ENCODE results near the gene NR2C2. TPM values are rescaled to one million over a fixed set of nuclear protein-coding genes. Genes with fewer than 3 reads are reported as not detected.

NR2C2 gene
- total RNA-seq, 4 donors from 2014 or later = 55.6 to 84.3 (median 69.1) TPM

DNA sequence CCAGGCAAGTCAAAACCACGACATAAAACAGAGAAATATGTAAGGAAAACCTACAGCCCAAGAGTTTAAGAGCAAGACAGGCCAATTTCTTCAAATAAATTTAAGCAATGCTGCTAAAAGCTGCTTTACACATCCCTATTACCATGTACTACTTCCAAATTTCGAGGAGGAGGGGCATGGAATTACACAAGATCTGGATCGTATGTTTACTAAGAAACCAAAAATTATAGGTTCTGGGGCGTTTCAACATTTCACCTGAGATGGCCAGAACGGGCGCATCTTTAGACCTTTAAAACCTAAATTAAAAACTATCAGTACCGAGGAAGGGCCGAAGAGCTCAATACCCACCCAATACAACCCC lies 664 bp upstream of the NR2C2 start:
- TF ChIP-seq POLR2A (IDR thresholded peaks at IDR 0.05) = no peak
- TF ChIP-seq, protein P1, sequence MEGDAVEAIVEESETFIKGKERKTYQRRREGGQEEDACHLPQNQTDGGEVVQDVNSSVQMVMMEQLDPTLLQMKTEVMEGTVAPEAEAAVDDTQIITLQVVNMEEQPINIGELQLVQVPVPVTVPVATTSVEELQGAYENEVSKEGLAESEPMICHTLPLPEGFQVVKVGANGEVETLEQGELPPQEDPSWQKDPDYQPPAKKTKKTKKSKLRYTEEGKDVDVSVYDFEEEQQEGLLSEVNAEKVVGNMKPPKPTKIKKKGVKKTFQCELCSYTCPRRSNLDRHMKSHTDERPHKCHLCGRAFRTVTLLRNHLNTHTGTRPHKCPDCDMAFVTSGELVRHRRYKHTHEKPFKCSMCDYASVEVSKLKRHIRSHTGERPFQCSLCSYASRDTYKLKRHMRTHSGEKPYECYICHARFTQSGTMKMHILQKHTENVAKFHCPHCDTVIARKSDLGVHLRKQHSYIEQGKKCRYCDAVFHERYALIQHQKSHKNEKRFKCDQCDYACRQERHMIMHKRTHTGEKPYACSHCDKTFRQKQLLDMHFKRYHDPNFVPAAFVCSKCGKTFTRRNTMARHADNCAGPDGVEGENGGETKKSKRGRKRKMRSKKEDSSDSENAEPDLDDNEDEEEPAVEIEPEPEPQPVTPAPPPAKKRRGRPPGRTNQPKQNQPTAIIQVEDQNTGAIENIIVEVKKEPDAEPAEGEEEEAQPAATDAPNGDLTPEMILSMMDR (IDR thresholded peaks at IDR 0.05) = no peak
- peak overlapping the region; percentile 81 to 100 (median 92) for H3K4me3 ChIP-seq
- H3K9me3 ChIP-seq = no peaks in the 10 kb centered on the region
- DNase-seq = no peak
- H3K4me1 ChIP-seq = peaks cover 0 to 46% (median 8%) of the 10 kb centered on the region in 4 donors
- peaks cover 0 to 20% (median 0%) of the 10 kb centered on the region in 3 donors for H3K36me3 ChIP-seq
- H3K27ac ChIP-seq = peak overlapping the region; percentile 98 to 100 (median 99)
- no peaks in the 10 kb centered on the region for H3K27me3 ChIP-seq

DNA sequence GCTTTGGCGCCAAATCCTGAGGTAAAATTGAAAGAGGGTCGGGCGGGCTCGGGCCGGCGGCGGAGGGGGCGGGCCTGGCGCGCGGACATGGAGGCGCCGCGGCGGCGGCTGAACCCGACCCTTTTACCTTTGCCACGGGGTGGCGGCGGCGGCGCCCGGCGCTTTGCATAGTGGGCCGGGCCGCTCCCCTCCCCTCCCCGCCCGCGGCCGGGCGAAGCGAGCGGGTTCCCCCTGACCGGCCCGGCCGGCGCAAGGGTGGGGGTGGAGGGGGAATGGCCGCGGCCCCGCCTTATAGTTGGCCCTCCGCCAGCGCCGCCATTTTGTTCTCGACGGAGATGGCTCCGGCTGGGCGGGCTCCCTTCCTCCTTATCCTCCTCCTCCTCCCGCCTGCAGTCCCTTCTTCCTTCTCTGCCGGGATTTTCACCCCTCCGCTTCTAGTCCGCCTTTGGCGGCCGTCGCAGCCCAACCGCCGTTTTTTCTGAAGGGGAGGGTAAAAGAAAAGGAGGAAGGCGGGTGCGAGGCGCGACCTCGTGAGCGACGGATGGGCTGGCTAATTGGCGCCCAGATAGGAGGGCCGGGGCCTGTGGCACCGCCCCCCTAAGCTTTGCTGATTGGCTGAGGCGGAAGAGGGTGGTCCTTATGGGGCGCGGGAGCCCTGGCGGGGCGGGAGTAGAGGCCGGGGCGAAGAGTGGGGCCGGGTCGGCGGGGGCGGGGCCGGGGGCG lies 664 bp downstream of the NR2C2 start:
- Histone ChIP-seq H3K36me3 (peaks cover 0 to 20% (median 0%) of the 10 kb centered on the region in 3 donors), H3K27ac (peak overlapping the region; percentile 98 to 100 (median 99)), H3K4me3 (peak overlapping the region; percentile 81 to 100 (median 92)), H3K9me3 (no peaks in the 10 kb centered on the region), H3K4me1 (peaks cover 0 to 44% (median 8%) of the 10 kb centered on the region in 4 donors), H3K27me3 (no peaks in the 10 kb centered on the region)
- TF ChIP-seq, protein P1 (IDR thresholded peaks at IDR 0.05) = peak in 1 of 6 experiments; percentile 8
- TF ChIP-seq POLR2A (IDR thresholded peaks at IDR 0.05) = peak in 1 of 2 donors; percentile 14
- peak; percentile 95 to 99 (median 98) for DNase-seq

DNA sequence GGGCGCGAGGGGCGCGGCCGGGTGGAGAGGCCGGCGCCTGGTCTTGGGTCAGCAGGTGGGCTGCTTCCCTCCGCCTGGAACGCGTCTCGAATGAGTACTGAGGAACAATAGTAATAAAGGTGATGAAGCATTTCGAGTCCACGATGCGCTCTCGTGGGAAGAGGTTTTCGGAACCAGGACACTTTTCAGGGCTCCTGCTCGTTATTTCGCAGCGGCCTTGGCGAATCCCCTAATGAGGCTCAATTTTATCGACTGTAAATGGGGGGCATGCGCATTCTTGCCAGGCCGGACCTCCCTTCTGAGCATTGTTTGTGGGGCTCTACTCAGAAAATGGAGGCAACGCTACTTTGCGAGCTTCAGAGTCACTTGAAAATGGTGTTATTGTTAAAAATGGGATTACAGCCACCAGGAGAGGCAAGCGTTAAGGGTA lies 1.2 kb downstream of the NR2C2 start:
- H3K4me3 ChIP-seq = peak overlapping the region; percentile 81 to 100 (median 92)
- H3K27me3 ChIP-seq = no peaks in the 10 kb centered on the region
- peak in 1 of 2 donors; percentile 16 for TF ChIP-seq POLR2A (IDR thresholded peaks at IDR 0.05)
- TF ChIP-seq, protein P1 (IDR thresholded peaks at IDR 0.05) = no peak
- H3K27ac ChIP-seq = peak overlapping the region; percentile 98 to 100 (median 99)
- peaks cover 0 to 20% (median 0%) of the 10 kb centered on the region in 3 donors for H3K36me3 ChIP-seq
- peaks cover 0 to 38% (median 8%) of the 10 kb centered on the region in 4 donors for H3K4me1 ChIP-seq
- no peaks in the 10 kb centered on the region for H3K9me3 ChIP-seq
- no peak for DNase-seq

DNA sequence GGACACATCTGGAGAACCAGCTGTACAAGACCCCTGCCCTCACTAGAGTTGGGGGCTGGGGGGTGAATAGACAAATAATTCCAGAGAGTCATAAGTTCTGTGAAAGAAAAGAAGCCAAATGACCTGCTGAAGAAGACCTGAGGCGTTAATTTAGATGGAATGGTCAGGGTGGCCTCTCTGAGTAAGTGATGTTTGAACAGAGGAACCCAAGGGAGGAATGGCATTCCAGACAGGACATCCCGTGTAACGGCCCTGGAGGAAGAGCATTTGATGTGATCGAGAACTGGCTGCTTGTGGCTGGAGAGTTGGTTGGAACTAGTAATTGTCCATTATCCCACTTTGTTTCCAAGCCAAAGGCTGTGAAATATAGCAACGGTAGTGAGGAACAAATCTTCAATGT lies 1.7 kb downstream of the NR2C2 start:
- Histone ChIP-seq H3K9me3 (no peaks in the 10 kb centered on the region), H3K27ac (peak overlapping the region; percentile 98 to 100 (median 99)), H3K4me1 (peaks cover 0 to 35% (median 8%) of the 10 kb centered on the region in 4 donors), H3K4me3 (peak overlapping the region; percentile 81 to 100 (median 92)), H3K27me3 (no peaks in the 10 kb centered on the region), H3K36me3 (peaks cover 0 to 17% (median 0%) of the 10 kb centered on the region in 3 donors)
- no peak for DNase-seq
- TF ChIP-seq, protein P1 (IDR thresholded peaks at IDR 0.05) = no peak
- no peak for TF ChIP-seq POLR2A (IDR thresholded peaks at IDR 0.05)

DNA sequence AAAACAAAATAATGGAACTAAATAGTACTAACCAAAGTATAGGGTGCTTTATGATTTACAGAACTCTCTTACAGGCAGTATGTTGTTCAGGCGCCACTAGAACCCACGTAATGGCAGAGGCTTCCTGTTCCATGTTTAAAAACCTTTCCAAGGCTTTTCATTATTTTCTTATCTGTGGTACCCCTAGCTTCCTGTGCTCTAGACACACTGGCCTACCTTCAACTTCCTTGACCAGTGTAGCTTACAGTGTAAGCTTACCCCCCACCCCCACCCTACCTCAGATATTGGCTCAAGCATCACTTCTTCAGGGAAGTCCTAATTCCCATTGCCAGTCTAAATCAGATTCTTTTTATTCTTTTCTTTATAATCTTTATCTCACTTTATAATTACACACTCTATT lies 2.9 kb downstream of the NR2C2 start:
- Histone ChIP-seq H3K27ac (no peak overlapping the region), H3K9me3 (no peaks in the 10 kb centered on the region), H3K36me3 (peaks cover 0 to 5% (median 0%) of the 10 kb centered on the region in 3 donors), H3K4me3 (no peak overlapping the region), H3K27me3 (no peaks in the 10 kb centered on the region), H3K4me1 (peaks cover 0 to 32% (median 8%) of the 10 kb centered on the region in 4 donors)
- TF ChIP-seq POLR2A (IDR thresholded peaks at IDR 0.05) = no peak
- TF ChIP-seq, protein P1 (IDR thresholded peaks at IDR 0.05) = no peak
- no peak for DNase-seq
